ENCODE results near the gene ARMH4.

The ARMH4 gene

GRCh38 chr14:57963071-57963470 is 188.9 kb downstream of the ARMH4 start:
- no peak overlapping the region for H2BK12ac ChIP-seq (ENCODE audit: low read length in 2 of 2)
- H2BK120ac ChIP-seq (ENCODE audit: low read depth, low read length): no peak overlapping the region
- no peak overlapping the region for H3K4me2 ChIP-seq (ENCODE audit: low read length, poor library complexity, severe bottlenecking)
- H2AK5ac ChIP-seq (ENCODE audit: low read length, severe bottlenecking): no peak overlapping the region
- no peak overlapping the region for H3K23ac ChIP-seq (ENCODE audit: low read length in 2 of 2)
- H3K4me1 ChIP-seq (ENCODE audit: control insufficient read depth, insufficient read depth, low read depth, low read length): no peaks in the 10 kb centered on the region
- H3K9me3 ChIP-seq (ENCODE audit: control insufficient read depth, low read length): no peaks in the 10 kb centered on the region
- no peak overlapping the region for H3K18ac ChIP-seq (ENCODE audit: low read depth in 1 of 2, low read length in 2 of 2)
- no peak overlapping the region for H3K4me3 ChIP-seq (ENCODE audit: insufficient read depth in 1 of 2, low read depth in 1 of 2, low read length in 2 of 2)
- H3K14ac ChIP-seq (ENCODE audit: low read length in 2 of 2): no peak overlapping the region
- WGBS: 49% methylated on average over 2 of the region's 2 CpGs
- no peak overlapping the region for H4K91ac ChIP-seq (ENCODE audit: low read length)
- no peaks in the 10 kb centered on the region for H3K79me1 ChIP-seq (replicated peaks; ENCODE audit: low read length, poor library complexity, severe bottlenecking)
- H3K4ac ChIP-seq (ENCODE audit: low read depth in 1 of 2, low read length in 2 of 2): no peak overlapping the region
- H3K9ac ChIP-seq (ENCODE audit: low read length): no peak overlapping the region
- no peak for DNase-seq
- peaks cover 0 to 21% of the 10 kb centered on the region in 2 experiments for H3K27me3 ChIP-seq (ENCODE audit: control insufficient read depth in 1 of 2, insufficient read depth in 1 of 2, low read length in 2 of 2)
- no peak overlapping the region for H3K27ac ChIP-seq (ENCODE audit: low read length, poor library complexity, severe bottlenecking)
- no peaks in the 10 kb centered on the region for H3K36me3 ChIP-seq (ENCODE audit: control insufficient read depth in 1 of 2, insufficient read depth in 2 of 2, low read depth in 1 of 2, low read length in 2 of 2)
- H2AFZ ChIP-seq (ENCODE audit: low read depth, low read length): no peak overlapping the region
- H2BK15ac ChIP-seq (ENCODE audit: low read depth, poor library complexity, severe bottlenecking): no peak overlapping the region
- no peak overlapping the region for H2BK5ac ChIP-seq (ENCODE audit: low read depth, low read length, poor library complexity, severe bottlenecking)
- no peak overlapping the region for H4K8ac ChIP-seq (ENCODE audit: low read length)

- Histone ChIP-seq H3K9me3 (ENCODE audit: control insufficient read depth, low read length) (no peaks in the 10 kb centered on the region), H2BK15ac (ENCODE audit: low read depth, poor library complexity, severe bottlenecking) (no peak overlapping the region), H3K23ac (ENCODE audit: low read length in 2 of 2) (no peak overlapping the region), H3K9ac (ENCODE audit: low read length) (peak overlapping the region; percentile 37), H3K36me3 (ENCODE audit: control insufficient read depth in 1 of 2, insufficient read depth in 2 of 2, low read depth in 1 of 2, low read length in 2 of 2) (no peaks in the 10 kb centered on the region), H2BK120ac (ENCODE audit: low read depth, low read length) (no peak overlapping the region), H4K8ac (ENCODE audit: low read length) (no peak overlapping the region), H2AFZ (ENCODE audit: low read depth, low read length) (no peak overlapping the region), H3K79me1 (replicated peaks; ENCODE audit: low read length, poor library complexity, severe bottlenecking) (no peaks in the 10 kb centered on the region), H3K18ac (ENCODE audit: low read depth in 1 of 2, low read length in 2 of 2) (no peak overlapping the region), H3K27me3 (ENCODE audit: control insufficient read depth in 1 of 2, insufficient read depth in 1 of 2, low read length in 2 of 2) (peaks cover 0 to 21% of the 10 kb centered on the region in 2 experiments), H2BK12ac (ENCODE audit: low read length in 2 of 2) (no peak overlapping the region), H3K4me2 (ENCODE audit: low read length, poor library complexity, severe bottlenecking) (no peak overlapping the region), H3K4me1 (ENCODE audit: control insufficient read depth, insufficient read depth, low read depth, low read length) (no peaks in the 10 kb centered on the region), H3K4ac (ENCODE audit: low read depth in 1 of 2, low read length in 2 of 2) (no peak overlapping the region), H2AK5ac (ENCODE audit: low read length, severe bottlenecking) (no peak overlapping the region), H3K4me3 (ENCODE audit: insufficient read depth in 1 of 2, low read depth in 1 of 2, low read length in 2 of 2) (peak overlapping the region in 1 of 2 experiments; percentile 11), H3K14ac (ENCODE audit: low read length in 2 of 2) (no peak overlapping the region), H4K91ac (ENCODE audit: low read length) (no peak overlapping the region), H3K27ac (ENCODE audit: low read length, poor library complexity, severe bottlenecking) (no peak overlapping the region), H2BK5ac (ENCODE audit: low read depth, low read length, poor library complexity, severe bottlenecking) (no peak overlapping the region)
- DNase-seq: no peak
- 59% methylated on average over 12 of the region's 12 CpGs for WGBS
Measured at GRCh38 chr14:57962325-57963035, 189.5 kb downstream of the ARMH4 start.

GRCh38 chr14:57961786-57962060 is 190.3 kb downstream of the ARMH4 start:
- H3K18ac ChIP-seq (ENCODE audit: low read depth in 1 of 2, low read length in 2 of 2): no peak overlapping the region
- H3K4me1 ChIP-seq (ENCODE audit: control insufficient read depth, insufficient read depth, low read depth, low read length): no peaks in the 10 kb centered on the region
- no peak overlapping the region for H2BK15ac ChIP-seq (ENCODE audit: low read depth, poor library complexity, severe bottlenecking)
- H2BK5ac ChIP-seq (ENCODE audit: low read depth, low read length, poor library complexity, severe bottlenecking): no peak overlapping the region
- DNase-seq: no peak
- H3K9me3 ChIP-seq (ENCODE audit: control insufficient read depth, low read length): no peaks in the 10 kb centered on the region
- H2AFZ ChIP-seq (ENCODE audit: low read depth, low read length): no peak overlapping the region
- H4K8ac ChIP-seq (ENCODE audit: low read length): no peak overlapping the region
- 73% methylated on average over 2 of the region's 2 CpGs for WGBS
- H2BK12ac ChIP-seq (ENCODE audit: low read length in 2 of 2): no peak overlapping the region
- H3K79me1 ChIP-seq (replicated peaks; ENCODE audit: low read length, poor library complexity, severe bottlenecking): no peaks in the 10 kb centered on the region
- no peak overlapping the region for H3K23ac ChIP-seq (ENCODE audit: low read length in 2 of 2)
- no peak overlapping the region for H3K14ac ChIP-seq (ENCODE audit: low read length in 2 of 2)
- no peak overlapping the region for H2AK5ac ChIP-seq (ENCODE audit: low read length, severe bottlenecking)
- no peak overlapping the region for H3K4ac ChIP-seq (ENCODE audit: low read depth in 1 of 2, low read length in 2 of 2)
- H3K27ac ChIP-seq (ENCODE audit: low read length, poor library complexity, severe bottlenecking): no peak overlapping the region
- no peak overlapping the region for H3K4me2 ChIP-seq (ENCODE audit: low read length, poor library complexity, severe bottlenecking)
- H3K27me3 ChIP-seq (ENCODE audit: control insufficient read depth in 1 of 2, insufficient read depth in 1 of 2, low read length in 2 of 2): peaks cover 0 to 21% of the 10 kb centered on the region in 2 experiments
- no peak overlapping the region for H3K4me3 ChIP-seq (ENCODE audit: insufficient read depth in 1 of 2, low read depth in 1 of 2, low read length in 2 of 2)
- H4K91ac ChIP-seq (ENCODE audit: low read length): no peak overlapping the region
- H2BK120ac ChIP-seq (ENCODE audit: low read depth, low read length): no peak overlapping the region
- no peak overlapping the region for H3K9ac ChIP-seq (ENCODE audit: low read length)
- no peaks in the 10 kb centered on the region for H3K36me3 ChIP-seq (ENCODE audit: control insufficient read depth in 1 of 2, insufficient read depth in 2 of 2, low read depth in 1 of 2, low read length in 2 of 2)

GRCh38 chr14:57960946-57961785 is 190.8 kb downstream of the ARMH4 start:
- Histone ChIP-seq H3K36me3 (ENCODE audit: control insufficient read depth in 1 of 2, insufficient read depth in 2 of 2, low read depth in 1 of 2, low read length in 2 of 2) (no peaks in the 10 kb centered on the region), H3K23ac (ENCODE audit: low read length in 2 of 2) (no peak overlapping the region), H2BK120ac (ENCODE audit: low read depth, low read length) (no peak overlapping the region), H3K9me3 (ENCODE audit: control insufficient read depth, low read length) (no peaks in the 10 kb centered on the region), H3K18ac (ENCODE audit: low read depth in 1 of 2, low read length in 2 of 2) (no peak overlapping the region), H3K27ac (ENCODE audit: low read length, poor library complexity, severe bottlenecking) (no peak overlapping the region), H3K4ac (ENCODE audit: low read depth in 1 of 2, low read length in 2 of 2) (no peak overlapping the region), H4K91ac (ENCODE audit: low read length) (no peak overlapping the region), H3K14ac (ENCODE audit: low read length in 2 of 2) (no peak overlapping the region), H3K4me1 (ENCODE audit: control insufficient read depth, insufficient read depth, low read depth, low read length) (no peaks in the 10 kb centered on the region), H2AK5ac (ENCODE audit: low read length, severe bottlenecking) (no peak overlapping the region), H3K4me3 (ENCODE audit: insufficient read depth in 1 of 2, low read depth in 1 of 2, low read length in 2 of 2) (no peak overlapping the region), H3K27me3 (ENCODE audit: control insufficient read depth in 1 of 2, insufficient read depth in 1 of 2, low read length in 2 of 2) (peaks cover 0 to 21% of the 10 kb centered on the region in 2 experiments), H2AFZ (ENCODE audit: low read depth, low read length) (no peak overlapping the region), H4K8ac (ENCODE audit: low read length) (no peak overlapping the region), H2BK15ac (ENCODE audit: low read depth, poor library complexity, severe bottlenecking) (no peak overlapping the region), H3K79me1 (replicated peaks; ENCODE audit: low read length, poor library complexity, severe bottlenecking) (no peaks in the 10 kb centered on the region), H3K4me2 (ENCODE audit: low read length, poor library complexity, severe bottlenecking) (no peak overlapping the region), H2BK5ac (ENCODE audit: low read depth, low read length, poor library complexity, severe bottlenecking) (no peak overlapping the region), H3K9ac (ENCODE audit: low read length) (no peak overlapping the region), H2BK12ac (ENCODE audit: low read length in 2 of 2) (no peak overlapping the region)
- DNase-seq: no peak
- 67% methylated on average over 12 of the region's 16 CpGs for WGBS
